ENCODE results near the gene ZNF311. TPM values are rescaled to one million over a fixed set of nuclear protein-coding genes. Genes with fewer than 3 reads are reported as not detected.

ZNF311 gene
- total and polyA plus RNA-seq, 2 of the 13 experiments (the other 11 are each of a cell fraction or from before 2014, with no cell fraction given): not detected

DNA sequence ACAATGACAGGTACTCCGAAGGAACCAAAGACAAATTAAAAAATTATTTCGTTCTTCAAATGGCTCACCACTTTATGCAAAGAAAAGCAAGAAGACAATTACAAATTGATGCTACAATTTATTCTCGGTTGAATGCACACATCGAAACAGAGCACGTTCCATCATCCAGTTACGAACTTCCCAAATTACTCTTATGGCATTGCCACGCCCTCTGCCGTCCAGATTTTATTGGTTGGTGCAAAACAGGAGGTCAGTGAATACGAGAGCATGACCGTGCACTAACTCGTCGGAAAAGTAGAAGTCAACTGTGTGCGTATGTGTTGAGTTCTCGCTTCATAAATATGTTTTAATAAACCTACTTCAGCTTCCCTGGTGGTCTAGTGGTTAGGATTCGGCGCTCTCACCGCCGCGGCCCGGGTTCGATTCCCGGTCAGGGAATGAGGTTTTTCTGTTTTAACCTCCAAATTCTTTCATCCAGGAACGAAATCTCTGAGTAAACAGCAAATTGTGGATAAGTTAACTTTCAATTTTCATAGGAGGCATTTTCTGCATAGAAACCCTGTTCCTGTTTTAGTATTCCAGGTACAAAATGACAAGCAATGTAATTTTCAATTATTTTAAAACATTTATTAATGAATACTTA, 23.2 kb downstream of the ZNF311 start (continued):
- TF ChIP-seq, protein P1, sequence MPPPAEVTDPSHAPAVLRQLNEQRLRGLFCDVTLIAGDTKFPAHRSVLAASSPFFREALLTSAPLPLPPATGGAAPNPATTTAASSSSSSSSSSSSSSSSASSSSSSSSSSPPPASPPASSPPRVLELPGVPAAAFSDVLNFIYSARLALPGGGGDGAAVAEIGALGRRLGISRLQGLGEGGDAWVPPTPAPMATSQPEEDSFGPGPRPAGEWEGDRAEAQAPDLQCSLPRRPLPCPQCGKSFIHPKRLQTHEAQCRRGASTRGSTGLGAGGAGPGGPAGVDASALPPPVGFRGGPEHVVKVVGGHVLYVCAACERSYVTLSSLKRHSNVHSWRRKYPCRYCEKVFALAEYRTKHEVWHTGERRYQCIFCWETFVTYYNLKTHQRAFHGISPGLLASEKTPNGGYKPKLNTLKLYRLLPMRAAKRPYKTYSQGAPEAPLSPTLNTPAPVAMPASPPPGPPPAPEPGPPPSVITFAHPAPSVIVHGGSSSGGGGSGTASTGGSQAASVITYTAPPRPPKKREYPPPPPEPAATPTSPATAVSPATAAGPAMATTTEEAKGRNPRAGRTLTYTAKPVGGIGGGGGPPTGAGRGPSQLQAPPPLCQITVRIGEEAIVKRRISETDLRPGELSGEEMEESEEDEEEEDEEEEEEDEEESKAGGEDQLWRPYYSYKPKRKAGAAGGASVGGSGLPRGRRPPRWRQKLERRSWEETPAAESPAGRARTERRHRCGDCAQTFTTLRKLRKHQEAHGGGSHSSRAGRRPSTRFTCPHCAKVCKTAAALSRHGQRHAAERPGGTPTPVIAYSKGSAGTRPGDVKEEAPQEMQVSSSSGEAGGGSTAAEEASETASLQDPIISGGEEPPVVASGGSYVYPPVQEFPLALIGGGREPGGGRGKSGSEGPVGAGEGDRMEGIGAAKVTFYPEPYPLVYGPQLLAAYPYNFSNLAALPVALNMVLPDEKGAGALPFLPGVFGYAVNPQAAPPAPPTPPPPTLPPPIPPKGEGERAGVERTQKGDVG (CRISPR knock-in tag; IDR thresholded peaks at IDR 0.05; ENCODE audit: borderline replicate concordance): 0 out of 2 replicates have a peak, but pooled peaks have one; percentile 40
- TF ChIP-seq, protein P2, sequence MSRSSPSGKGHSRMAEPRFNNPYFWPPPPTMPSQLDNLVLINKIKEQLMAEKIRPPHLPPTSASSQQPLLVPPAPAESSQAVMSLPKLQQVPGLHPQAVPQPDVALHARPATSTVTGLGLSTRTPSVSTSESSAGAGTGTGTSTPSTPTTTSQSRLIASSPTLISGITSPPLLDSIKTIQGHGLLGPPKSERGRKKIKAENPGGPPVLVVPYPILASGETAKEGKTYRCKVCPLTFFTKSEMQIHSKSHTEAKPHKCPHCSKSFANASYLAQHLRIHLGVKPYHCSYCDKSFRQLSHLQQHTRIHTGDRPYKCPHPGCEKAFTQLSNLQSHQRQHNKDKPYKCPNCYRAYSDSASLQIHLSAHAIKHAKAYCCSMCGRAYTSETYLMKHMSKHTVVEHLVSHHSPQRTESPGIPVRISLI (CRISPR knock-in tag; IDR thresholded peaks at IDR 0.05; ENCODE audit: borderline replicate concordance): peak; percentile 79
- TF ChIP-seq, protein P3, sequence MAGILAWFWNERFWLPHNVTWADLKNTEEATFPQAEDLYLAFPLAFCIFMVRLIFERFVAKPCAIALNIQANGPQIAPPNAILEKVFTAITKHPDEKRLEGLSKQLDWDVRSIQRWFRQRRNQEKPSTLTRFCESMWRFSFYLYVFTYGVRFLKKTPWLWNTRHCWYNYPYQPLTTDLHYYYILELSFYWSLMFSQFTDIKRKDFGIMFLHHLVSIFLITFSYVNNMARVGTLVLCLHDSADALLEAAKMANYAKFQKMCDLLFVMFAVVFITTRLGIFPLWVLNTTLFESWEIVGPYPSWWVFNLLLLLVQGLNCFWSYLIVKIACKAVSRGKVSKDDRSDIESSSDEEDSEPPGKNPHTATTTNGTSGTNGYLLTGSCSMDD (CRISPR knock-in tag; IDR thresholded peaks at IDR 0.05): 0 out of 2 replicates have a peak, but pooled peaks have one; percentile 42
- TF ChIP-seq, protein P4, sequence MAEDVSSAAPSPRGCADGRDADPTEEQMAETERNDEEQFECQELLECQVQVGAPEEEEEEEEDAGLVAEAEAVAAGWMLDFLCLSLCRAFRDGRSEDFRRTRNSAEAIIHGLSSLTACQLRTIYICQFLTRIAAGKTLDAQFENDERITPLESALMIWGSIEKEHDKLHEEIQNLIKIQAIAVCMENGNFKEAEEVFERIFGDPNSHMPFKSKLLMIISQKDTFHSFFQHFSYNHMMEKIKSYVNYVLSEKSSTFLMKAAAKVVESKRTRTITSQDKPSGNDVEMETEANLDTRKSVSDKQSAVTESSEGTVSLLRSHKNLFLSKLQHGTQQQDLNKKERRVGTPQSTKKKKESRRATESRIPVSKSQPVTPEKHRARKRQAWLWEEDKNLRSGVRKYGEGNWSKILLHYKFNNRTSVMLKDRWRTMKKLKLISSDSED (CRISPR knock-in tag; IDR thresholded peaks at IDR 0.05): no peak
- TF ChIP-seq, protein P5, sequence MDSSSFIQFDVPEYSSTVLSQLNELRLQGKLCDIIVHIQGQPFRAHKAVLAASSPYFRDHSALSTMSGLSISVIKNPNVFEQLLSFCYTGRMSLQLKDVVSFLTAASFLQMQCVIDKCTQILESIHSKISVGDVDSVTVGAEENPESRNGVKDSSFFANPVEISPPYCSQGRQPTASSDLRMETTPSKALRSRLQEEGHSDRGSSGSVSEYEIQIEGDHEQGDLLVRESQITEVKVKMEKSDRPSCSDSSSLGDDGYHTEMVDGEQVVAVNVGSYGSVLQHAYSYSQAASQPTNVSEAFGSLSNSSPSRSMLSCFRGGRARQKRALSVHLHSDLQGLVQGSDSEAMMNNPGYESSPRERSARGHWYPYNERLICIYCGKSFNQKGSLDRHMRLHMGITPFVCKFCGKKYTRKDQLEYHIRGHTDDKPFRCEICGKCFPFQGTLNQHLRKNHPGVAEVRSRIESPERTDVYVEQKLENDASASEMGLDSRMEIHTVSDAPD (CRISPR knock-in tag; IDR thresholded peaks at IDR 0.05): 0 out of 2 replicates have a peak, but pooled peaks have one; percentile 41
- TF ChIP-seq, protein P6, sequence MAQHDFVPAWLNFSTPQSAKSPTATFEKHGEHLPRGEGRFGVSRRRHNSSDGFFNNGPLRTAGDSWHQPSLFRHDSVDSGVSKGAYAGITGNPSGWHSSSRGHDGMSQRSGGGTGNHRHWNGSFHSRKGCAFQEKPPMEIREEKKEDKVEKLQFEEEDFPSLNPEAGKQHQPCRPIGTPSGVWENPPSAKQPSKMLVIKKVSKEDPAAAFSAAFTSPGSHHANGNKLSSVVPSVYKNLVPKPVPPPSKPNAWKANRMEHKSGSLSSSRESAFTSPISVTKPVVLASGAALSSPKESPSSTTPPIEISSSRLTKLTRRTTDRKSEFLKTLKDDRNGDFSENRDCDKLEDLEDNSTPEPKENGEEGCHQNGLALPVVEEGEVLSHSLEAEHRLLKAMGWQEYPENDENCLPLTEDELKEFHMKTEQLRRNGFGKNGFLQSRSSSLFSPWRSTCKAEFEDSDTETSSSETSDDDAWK (CRISPR knock-in tag; IDR thresholded peaks at IDR 0.05): no peak
- peak; percentile 67 for TF ChIP-seq GATAD1 (CRISPR knock-in tag; IDR thresholded peaks at IDR 0.05)
- TF ChIP-seq, protein P7, sequence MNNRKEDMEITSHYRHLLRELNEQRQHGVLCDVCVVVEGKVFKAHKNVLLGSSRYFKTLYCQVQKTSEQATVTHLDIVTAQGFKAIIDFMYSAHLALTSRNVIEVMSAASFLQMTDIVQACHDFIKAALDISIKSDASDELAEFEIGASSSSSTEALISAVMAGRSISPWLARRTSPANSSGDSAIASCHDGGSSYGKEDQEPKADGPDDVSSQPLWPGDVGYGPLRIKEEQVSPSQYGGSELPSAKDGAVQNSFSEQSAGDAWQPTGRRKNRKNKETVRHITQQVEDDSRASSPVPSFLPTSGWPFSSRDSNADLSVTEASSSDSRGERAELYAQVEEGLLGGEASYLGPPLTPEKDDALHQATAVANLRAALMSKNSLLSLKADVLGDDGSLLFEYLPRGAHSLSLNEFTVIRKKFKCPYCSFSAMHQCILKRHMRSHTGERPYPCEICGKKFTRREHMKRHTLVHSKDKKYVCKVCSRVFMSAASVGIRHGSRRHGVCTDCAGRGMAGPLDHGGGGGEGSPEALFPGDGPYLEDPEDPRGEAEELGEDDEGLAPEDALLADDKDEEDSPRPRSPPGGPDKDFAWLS (CRISPR knock-in tag; IDR thresholded peaks at IDR 0.05; ENCODE audit: borderline replicate concordance): no peak; the same call in 1 of the 2 replicates
- peak; percentile 85; the same call in 1 of the 2 replicates for TF ChIP-seq ZNF749 (CRISPR knock-in tag; IDR thresholded peaks at IDR 0.05; ENCODE audit: borderline replicate concordance)
- TF ChIP-seq KDM1A (CRISPR knock-in tag; IDR thresholded peaks at IDR 0.05): peak; percentile 11; the same call in 1 of the 2 replicates
- TF ChIP-seq, protein P8, sequence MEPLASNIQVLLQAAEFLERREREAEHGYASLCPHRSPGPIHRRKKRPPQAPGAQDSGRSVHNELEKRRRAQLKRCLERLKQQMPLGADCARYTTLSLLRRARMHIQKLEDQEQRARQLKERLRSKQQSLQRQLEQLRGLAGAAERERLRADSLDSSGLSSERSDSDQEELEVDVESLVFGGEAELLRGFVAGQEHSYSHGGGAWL (CRISPR knock-in tag; IDR thresholded peaks at IDR 0.05): peak; percentile 48
- peak; percentile 47; the same call in 1 of the 2 replicates for TF ChIP-seq ZNF205 (CRISPR knock-in tag; IDR thresholded peaks at IDR 0.05)
- TF ChIP-seq SP140L (CRISPR knock-in tag; IDR thresholded peaks at IDR 0.05; ENCODE audit: borderline replicate concordance): peak; percentile 87; the same call in 1 of the 2 replicates
- TF ChIP-seq SIN3A (IDR thresholded peaks at IDR 0.05; ENCODE audit: borderline replicate concordance, low read depth, low read length): peak; percentile 51; the same call in 1 of the 2 replicates
- no peak for TF ChIP-seq SRSF9 (IDR thresholded peaks at IDR 0.05; ENCODE audit: borderline replicate concordance, insufficient read depth, low read depth, low read length, poor library complexity, severe bottlenecking)
